PFSK-1 (cell line): ENCODE measurements around the gene SERTAD4.

ENCODE experiments used
- POLR2AphosphoS5 ChIP-seq: IDR thresholded peaks from 2 replicates; pipeline ENCODE4 v1.6.1; 2012; ENCODE audit warnings: low read depth, mild to moderate bottlenecking, control low read depth, low read length, moderate library complexity
- SIN3A ChIP-seq: IDR thresholded peaks from 2 replicates; pipeline ENCODE4 v1.6.1; 2012; ENCODE audit warnings: mild to moderate bottlenecking, low read length, moderate library complexity, borderline replicate concordance; ENCODE audit not compliant: insufficient read depth
- TAF1 ChIP-seq: IDR thresholded peaks from 2 replicates; pipeline ENCODE4 v1.6.1; 2012; ENCODE audit warnings: low read length, control low read depth, borderline replicate concordance; ENCODE audit not compliant: insufficient read depth

- TF ChIP-seq TAF1 (no peak), POLR2AphosphoS5 (no peak), SIN3A (no peak)
These were observed 14.5 kb upstream of the SERTAD4 start for GRCh38 chr1:210218047-210218446.
